ENCODE measurements around the gene ANKH. TPM values are rescaled to one million over a fixed set of nuclear protein-coding genes. Genes with fewer than 3 reads are reported as not detected.

The ANKH gene
- polyA plus RNA-seq, 1 donor from 2014 or later = 9.9 TPM

- Histone ChIP-seq H3K36me3 (ENCODE audit: insufficient read depth, low read length) (no peaks in the 10 kb centered on the region), H3F3A (ENCODE audit: insufficient read depth, low read length, poor library complexity, severe bottlenecking) (no peaks in the 10 kb centered on the region), H4K20me1 (ENCODE audit: insufficient read depth) (no peaks in the 10 kb centered on the region), H3K4me2 (ENCODE audit: low read length) (no peak overlapping the region), H3K9me3 (ENCODE audit: low read length) (no peaks in the 10 kb centered on the region), H3K27ac (ENCODE audit: low read length) (no peak overlapping the region), H3K9me2 (ENCODE audit: insufficient read depth, low read length) (no peaks in the 10 kb centered on the region), H2AFZ (ENCODE audit: low read depth, low read length) (no peak overlapping the region), H3K9ac (ENCODE audit: low read length) (no peak overlapping the region), H3K27me3 (ENCODE audit: insufficient read depth, low read depth, low read length) (no peaks in the 10 kb centered on the region), H3K79me2 (replicated peaks; ENCODE audit: insufficient read depth, low read length) (no peaks in the 10 kb centered on the region), H3K4me3 (ENCODE audit: low read length) (no peak overlapping the region)
- TF ChIP-seq EZH2 (IDR thresholded peaks at IDR 0.05; ENCODE audit: borderline replicate concordance, insufficient read depth, low read length, poor library complexity, severe bottlenecking) = no peak
- no peak for TF ChIP-seq RAD21 (conservative IDR thresholded peaks at IDR 0.05)
- TF ChIP-seq REST (IDR thresholded peaks at IDR 0.05; ENCODE audit: borderline replicate concordance) = no peak
- TF ChIP-seq MXI1 (conservative IDR thresholded peaks at IDR 0.05; ENCODE audit: poor library complexity, severe bottlenecking) = no peak
- TF ChIP-seq EP300 (conservative IDR thresholded peaks at IDR 0.05; ENCODE audit: poor library complexity, severe bottlenecking) = no peak
- no peak for TF ChIP-seq SMC3 (conservative IDR thresholded peaks at IDR 0.05; ENCODE audit: poor library complexity)
- TF ChIP-seq POLR2AphosphoS5 (IDR thresholded peaks at IDR 0.05) = no peak
- TF ChIP-seq, protein P1, sequence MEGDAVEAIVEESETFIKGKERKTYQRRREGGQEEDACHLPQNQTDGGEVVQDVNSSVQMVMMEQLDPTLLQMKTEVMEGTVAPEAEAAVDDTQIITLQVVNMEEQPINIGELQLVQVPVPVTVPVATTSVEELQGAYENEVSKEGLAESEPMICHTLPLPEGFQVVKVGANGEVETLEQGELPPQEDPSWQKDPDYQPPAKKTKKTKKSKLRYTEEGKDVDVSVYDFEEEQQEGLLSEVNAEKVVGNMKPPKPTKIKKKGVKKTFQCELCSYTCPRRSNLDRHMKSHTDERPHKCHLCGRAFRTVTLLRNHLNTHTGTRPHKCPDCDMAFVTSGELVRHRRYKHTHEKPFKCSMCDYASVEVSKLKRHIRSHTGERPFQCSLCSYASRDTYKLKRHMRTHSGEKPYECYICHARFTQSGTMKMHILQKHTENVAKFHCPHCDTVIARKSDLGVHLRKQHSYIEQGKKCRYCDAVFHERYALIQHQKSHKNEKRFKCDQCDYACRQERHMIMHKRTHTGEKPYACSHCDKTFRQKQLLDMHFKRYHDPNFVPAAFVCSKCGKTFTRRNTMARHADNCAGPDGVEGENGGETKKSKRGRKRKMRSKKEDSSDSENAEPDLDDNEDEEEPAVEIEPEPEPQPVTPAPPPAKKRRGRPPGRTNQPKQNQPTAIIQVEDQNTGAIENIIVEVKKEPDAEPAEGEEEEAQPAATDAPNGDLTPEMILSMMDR (IDR thresholded peaks at IDR 0.05; ENCODE audit: poor library complexity, severe bottlenecking) = no peak
- no peak for TF ChIP-seq TAF1 (IDR thresholded peaks at IDR 0.05; ENCODE audit: low read depth)
These were observed 111.0 kb downstream of the ANKH start for GRCh38 chr5:14760548-14761002.

DNA sequence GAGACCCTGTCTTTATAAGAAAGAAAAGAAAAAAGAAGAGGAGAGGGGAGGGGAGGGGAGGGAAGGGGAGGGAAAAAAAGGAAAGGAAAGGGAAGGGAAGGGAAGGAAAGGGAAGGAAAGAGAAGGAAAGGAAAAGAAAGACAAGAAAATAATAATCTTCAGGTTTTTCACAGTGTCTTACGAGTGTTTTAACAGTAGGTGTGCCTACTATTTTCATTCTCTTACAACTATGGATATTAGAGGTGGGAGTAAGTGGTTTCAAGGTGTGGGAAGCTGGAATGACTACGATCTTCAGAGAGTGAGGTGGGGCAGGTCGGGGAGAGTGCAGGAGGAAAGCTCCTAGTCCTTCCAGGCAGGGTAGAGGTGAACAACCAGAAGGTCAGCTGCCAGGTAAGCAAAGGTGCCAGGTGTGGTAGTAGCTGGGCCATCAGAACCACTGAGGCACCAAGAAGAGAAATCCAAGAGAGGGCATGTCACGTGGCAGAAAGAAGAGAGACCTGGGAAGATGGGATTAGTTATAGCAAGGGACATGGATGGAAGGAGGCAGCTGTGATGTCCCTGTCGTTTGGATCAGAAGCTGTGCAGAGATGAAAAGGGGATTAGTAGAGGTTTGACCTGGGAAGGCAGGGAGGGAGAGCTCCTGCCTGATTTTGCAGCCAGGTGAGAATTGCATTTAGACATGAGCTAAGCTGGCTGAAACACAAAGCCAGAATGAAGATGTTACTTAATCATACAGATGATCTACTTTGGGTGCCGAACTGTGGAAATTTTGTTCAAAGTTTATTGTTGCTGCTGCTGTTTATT is 111.6 kb downstream of the ANKH start:
- H3K27me3 ChIP-seq (ENCODE audit: insufficient read depth, low read depth, low read length) = no peaks in the 10 kb centered on the region
- no peak overlapping the region for H3K4me3 ChIP-seq (ENCODE audit: low read length)
- H3K9ac ChIP-seq (ENCODE audit: low read length) = no peak overlapping the region
- H3K9me2 ChIP-seq (ENCODE audit: insufficient read depth, low read length) = no peaks in the 10 kb centered on the region
- H3K36me3 ChIP-seq (ENCODE audit: insufficient read depth, low read length) = no peaks in the 10 kb centered on the region
- H3F3A ChIP-seq (ENCODE audit: insufficient read depth, low read length, poor library complexity, severe bottlenecking) = no peaks in the 10 kb centered on the region
- no peak overlapping the region for H3K4me2 ChIP-seq (ENCODE audit: low read length)
- no peaks in the 10 kb centered on the region for H3K79me2 ChIP-seq (replicated peaks; ENCODE audit: insufficient read depth, low read length)
- no peak overlapping the region for H3K27ac ChIP-seq (ENCODE audit: low read length)
- TF ChIP-seq, protein P1 (IDR thresholded peaks at IDR 0.05; ENCODE audit: poor library complexity, severe bottlenecking) = no peak
- TF ChIP-seq SMC3 (conservative IDR thresholded peaks at IDR 0.05; ENCODE audit: poor library complexity) (no peak), RAD21 (conservative IDR thresholded peaks at IDR 0.05) (no peak), TAF1 (IDR thresholded peaks at IDR 0.05; ENCODE audit: low read depth) (no peak), EP300 (conservative IDR thresholded peaks at IDR 0.05; ENCODE audit: poor library complexity, severe bottlenecking) (no peak), POLR2AphosphoS5 (IDR thresholded peaks at IDR 0.05) (no peak), EZH2 (IDR thresholded peaks at IDR 0.05; ENCODE audit: borderline replicate concordance, insufficient read depth, low read length, poor library complexity, severe bottlenecking) (no peak), MXI1 (conservative IDR thresholded peaks at IDR 0.05; ENCODE audit: poor library complexity, severe bottlenecking) (no peak), REST (IDR thresholded peaks at IDR 0.05; ENCODE audit: borderline replicate concordance) (no peak)
- H3K9me3 ChIP-seq (ENCODE audit: low read length) = no peaks in the 10 kb centered on the region
- H4K20me1 ChIP-seq (ENCODE audit: insufficient read depth) = no peaks in the 10 kb centered on the region
- H2AFZ ChIP-seq (ENCODE audit: low read depth, low read length) = no peak overlapping the region

Measured in neural cell (in vitro differentiated cells).